Measurements from ENCODE around the gene FAM171A2. TPM values are rescaled to one million over a fixed set of nuclear protein-coding genes. Genes with fewer than 3 reads are reported as not detected.
"Not testable (repeated sequence)": the region's sequence is repeated elsewhere in the genome, so short reads cannot be mapped to it uniquely, and the experiment has no call there.

FAM171A2 gene
- total and polyA plus RNA-seq, 3 experiments from 2014 or later = 0.28 to 0.35 (median 0.33) TPM

DNA sequence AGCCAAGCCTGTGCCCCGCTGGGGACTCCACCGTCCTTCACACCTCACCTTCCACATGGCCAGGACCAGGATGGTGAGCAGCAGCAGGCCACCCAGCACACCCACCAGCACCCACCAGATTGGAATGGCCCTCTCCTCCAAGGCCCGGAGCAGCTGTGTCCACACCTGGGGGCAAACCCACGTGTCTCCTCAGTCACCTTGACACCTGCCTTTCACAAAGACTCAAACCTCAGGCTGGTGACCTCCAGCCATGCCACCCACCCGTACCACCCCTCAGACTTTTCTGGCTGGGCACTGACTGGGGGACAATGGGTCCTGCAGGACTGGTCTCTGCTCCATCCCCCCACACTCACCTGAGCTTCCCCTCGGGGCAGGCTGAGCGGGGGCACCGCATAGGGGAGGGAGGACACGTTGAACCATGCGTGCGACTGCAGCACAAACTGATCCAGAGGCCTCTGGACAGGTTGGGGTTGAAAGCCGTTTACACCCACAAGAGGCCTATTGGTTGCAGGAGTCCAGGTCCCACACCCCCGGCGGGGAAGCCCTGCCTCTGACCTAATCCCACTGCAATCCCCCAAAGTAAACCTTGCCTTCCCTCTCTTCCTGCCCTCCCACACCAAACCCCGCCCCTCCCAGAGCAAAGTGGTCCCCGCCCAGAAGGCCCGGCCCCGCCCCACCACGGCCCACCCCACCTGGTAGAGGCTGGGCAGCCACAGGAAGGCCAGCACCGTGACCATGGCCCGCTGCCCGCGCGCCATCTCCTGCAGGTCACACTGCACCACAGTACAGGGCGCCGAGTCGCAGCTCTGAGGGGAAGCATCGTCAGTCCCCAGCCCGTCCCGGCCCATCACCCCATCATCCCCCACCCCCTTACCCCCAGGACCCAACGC, 10.9 kb upstream of the FAM171A2 start:
- Histone ChIP-seq H3K27ac (ENCODE audit: low read depth, low read length) (no peak overlapping the region), H3K4me3 (ENCODE audit: low read length) (no peak overlapping the region), H3K4me1 (ENCODE audit: insufficient read depth, low read length) (no peaks in the 10 kb centered on the region), H3K27me3 (ENCODE audit: insufficient read depth, low read length, poor library complexity, severe bottlenecking) (no peaks in the 10 kb centered on the region), H3K9me3 (ENCODE audit: low read length) (no peaks in the 10 kb centered on the region), H3K36me3 (ENCODE audit: insufficient read depth, low read length) (no peaks in the 10 kb centered on the region)
- POLR2A ChIA-PET = no interaction called here
- H3K27ac Mint-ChIP-seq = no peak overlapping the region
- H3K4me3 Mint-ChIP-seq = no peak overlapping the region
- H3K4me1 Mint-ChIP-seq = peaks cover 3 to 8% (median 4%) of the 10 kb centered on the region in 3 donors
- no peaks in the 10 kb centered on the region for H3K9me3 Mint-ChIP-seq
- CTCF ChIA-PET = no interaction called here
- H3K36me3 Mint-ChIP-seq = no peaks in the 10 kb centered on the region
- H3K27me3 Mint-ChIP-seq = peaks cover 8 to 39% of the 10 kb centered on the region in 2 donors
- DNase-seq = no peak

DNA sequence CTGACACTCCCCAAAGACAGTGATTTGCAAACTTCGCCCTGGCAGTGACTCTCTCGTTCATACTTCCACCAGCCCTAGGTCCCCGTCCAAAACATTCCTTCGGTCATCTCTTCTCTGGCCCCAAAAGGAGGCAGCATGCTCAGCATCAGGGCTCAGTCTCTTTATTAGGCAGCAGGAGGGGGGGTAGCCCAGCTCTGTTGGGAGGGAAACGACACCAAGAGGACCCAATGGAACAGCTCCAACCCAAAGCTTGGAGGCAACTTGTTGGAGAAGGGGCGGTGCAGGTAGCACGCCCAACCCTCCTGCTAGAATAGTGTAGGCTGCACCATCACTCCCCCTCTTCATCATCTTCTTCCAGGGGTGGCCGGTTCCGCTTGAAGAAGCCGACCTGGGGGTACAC, 8.4 kb upstream of the FAM171A2 start:
- Histone ChIP-seq H3K4me1 (ENCODE audit: insufficient read depth, low read length) (no peaks in the 10 kb centered on the region), H3K9me3 (ENCODE audit: low read length) (no peaks in the 10 kb centered on the region), H3K36me3 (ENCODE audit: insufficient read depth, low read length) (no peaks in the 10 kb centered on the region), H3K4me3 (ENCODE audit: low read length) (no peak overlapping the region), H3K27me3 (ENCODE audit: insufficient read depth, low read length, poor library complexity, severe bottlenecking) (no peaks in the 10 kb centered on the region), H3K27ac (ENCODE audit: low read depth, low read length) (no peak overlapping the region)
- POLR2A ChIA-PET = no interaction called here
- Mint-ChIP-seq H3K4me1 (peaks cover 6 to 12% (median 7%) of the 10 kb centered on the region in 3 donors), H3K27ac (no peak overlapping the region), H3K4me3 (no peak overlapping the region), H3K9me3 (no peaks in the 10 kb centered on the region), H3K27me3 (peaks cover 12 to 46% of the 10 kb centered on the region in 2 donors), H3K36me3 (no peaks in the 10 kb centered on the region)
- DNase-seq = no peak
- CTCF ChIA-PET = interaction anchor here (0.5 to 2.0 kb wide), 3 partner anchors 10 to 27 kb away, joined by 3 to 6 read pairs (median 4); partner anchors contain the start of gene GRN

DNA sequence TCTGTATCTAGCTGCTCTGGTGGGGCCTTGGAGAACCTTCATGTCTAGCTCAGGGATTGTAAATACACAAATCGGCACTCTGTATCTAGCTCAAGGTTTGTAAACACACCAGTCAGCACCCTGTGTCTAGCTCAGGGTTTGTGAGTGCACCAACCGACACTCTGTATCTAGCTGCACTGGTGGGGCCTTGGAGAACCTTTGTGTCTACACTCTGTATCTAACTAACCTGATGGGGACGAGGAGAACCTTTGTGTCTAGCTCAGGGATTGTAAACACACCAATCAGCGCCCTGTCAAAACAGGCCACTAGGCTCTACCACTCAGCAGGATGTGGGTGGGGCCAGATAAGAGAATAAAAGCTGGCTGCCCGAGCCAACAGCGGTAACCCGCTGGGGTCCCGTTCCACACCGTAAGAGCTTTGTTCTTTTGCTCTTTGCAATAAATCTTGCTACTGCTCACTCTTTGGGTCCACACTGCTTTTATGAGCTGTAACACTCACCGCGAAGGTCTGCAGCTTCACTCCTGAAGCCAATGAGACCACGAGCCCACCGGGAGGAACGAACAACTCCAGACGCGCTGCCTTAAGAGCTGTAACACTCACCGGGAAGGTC, 5.9 kb upstream of the FAM171A2 start:
- POLR2A ChIA-PET; H3K36me3 ChIP-seq (ENCODE audit: insufficient read depth, low read length); H3K4me1 Mint-ChIP-seq; H3K27ac Mint-ChIP-seq; H3K27ac ChIP-seq (ENCODE audit: low read depth, low read length); H3K9me3 Mint-ChIP-seq; H3K27me3 ChIP-seq (ENCODE audit: insufficient read depth, low read length, poor library complexity, severe bottlenecking); H3K9me3 ChIP-seq (ENCODE audit: low read length); DNase-seq; H3K36me3 Mint-ChIP-seq; H3K4me1 ChIP-seq (ENCODE audit: insufficient read depth, low read length); H3K4me3 ChIP-seq (ENCODE audit: low read length): not testable (repeated sequence)
- CTCF ChIA-PET = interaction anchor here (0.9 to 1.3 kb wide), 4 partner anchors 24 to 766 kb away, joined by 3 to 4 read pairs (median 3); partner anchors contain the start of genes ACBD4 and GRN
- peaks cover 18 to 57% of the 10 kb centered on the region in 2 donors for H3K27me3 Mint-ChIP-seq
- H3K4me3 Mint-ChIP-seq = peak overlapping the region in 6 of 7 donors; percentile 45 to 80 (median 69)

DNA sequence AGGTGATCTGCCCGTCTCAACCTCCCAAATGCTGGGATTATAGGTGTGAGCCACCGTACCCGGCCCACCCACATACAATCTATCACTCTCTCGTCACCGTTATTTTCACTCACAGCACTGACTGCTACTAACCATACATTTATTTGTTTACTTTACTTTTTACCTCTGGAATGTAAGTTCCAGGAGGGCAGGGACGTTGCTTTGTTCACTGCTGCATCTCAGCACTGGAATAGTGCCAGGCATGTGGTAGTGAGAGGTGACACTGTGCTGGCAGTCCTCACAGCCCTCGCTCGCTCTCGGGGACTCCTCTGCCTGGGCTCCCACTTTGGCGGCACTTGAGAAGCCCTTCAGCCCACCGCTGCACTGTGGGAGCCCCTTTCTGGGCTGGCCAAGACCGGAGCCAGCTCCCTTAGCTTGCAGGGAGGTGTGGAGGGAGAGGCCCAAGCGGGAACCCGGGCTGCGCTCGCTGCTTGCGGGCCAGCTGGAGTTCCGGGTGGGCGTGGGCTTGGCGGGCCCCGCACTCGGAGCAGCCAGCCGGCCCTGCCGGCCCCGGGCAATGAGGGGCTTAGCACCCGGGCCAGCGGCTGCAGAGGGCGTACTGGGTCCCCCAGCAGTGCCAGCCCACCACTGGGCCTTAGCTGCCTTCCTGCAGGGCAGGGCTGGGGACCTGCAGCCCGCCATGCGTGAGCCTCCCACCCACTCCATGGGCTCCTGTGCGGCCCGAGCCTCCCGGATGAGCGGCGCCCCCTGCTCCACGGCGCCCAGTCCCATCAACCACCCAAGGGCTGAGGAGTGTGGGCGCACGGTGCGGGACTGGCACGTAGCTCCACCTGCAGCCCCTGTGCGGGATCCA, 5.0 kb upstream of the FAM171A2 start:
- H3K9me3 ChIP-seq (ENCODE audit: low read length); H3K9me3 Mint-ChIP-seq; H3K4me1 ChIP-seq (ENCODE audit: insufficient read depth, low read length); H3K36me3 ChIP-seq (ENCODE audit: insufficient read depth, low read length); H3K4me3 Mint-ChIP-seq; POLR2A ChIA-PET; H3K36me3 Mint-ChIP-seq; H3K4me3 ChIP-seq (ENCODE audit: low read length); H3K27ac ChIP-seq (ENCODE audit: low read depth, low read length); DNase-seq; H3K27ac Mint-ChIP-seq; H3K27me3 ChIP-seq (ENCODE audit: insufficient read depth, low read length, poor library complexity, severe bottlenecking): not testable (repeated sequence)
- H3K27me3 Mint-ChIP-seq = peaks cover 24 to 56% of the 10 kb centered on the region in 2 donors
- CTCF ChIA-PET = interaction anchor here (1.0 kb wide), 2 partner anchors 23 to 767 kb away, joined by 3 to 4 read pairs; partner anchors contain the start of genes ACBD4 and GRN
- H3K4me1 Mint-ChIP-seq = peaks cover 7 to 10% (median 8%) of the 10 kb centered on the region in 3 donors

DNA sequence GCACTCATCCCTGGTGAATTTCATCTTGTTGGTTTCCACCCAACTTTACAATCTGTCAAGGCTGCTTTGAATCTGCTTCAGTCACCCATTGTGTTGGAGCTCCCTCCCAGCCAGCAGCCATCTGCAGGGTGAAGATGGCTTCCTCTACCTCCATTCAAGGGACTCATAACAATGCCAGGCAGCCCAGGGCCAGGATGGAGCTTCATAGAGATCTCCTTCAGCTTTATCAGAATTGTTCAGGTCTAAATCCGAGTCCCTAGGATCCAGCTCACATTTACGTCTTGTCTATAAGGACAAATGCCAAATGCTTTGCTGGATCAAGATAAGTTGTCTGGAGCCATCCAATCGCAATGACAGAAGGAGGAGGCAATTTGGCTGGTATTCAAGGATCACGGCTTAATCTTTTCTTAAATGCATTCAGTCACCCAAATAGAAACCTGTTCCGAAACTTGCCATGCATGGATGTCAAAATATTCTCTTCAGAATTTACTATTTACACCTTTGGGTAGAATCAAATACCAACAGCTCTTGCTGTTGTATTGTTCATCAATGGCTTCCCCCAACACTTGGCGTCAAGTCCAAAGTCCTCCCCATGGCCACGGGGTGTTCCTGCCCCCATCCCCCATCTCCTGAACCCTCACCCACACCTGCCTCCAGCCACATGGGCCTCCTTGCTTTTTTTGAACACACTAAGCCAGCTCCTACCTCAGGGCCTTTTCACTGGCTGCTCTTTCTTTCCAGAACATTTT, 3.8 kb upstream of the FAM171A2 start:
- H3K27me3 ChIP-seq (ENCODE audit: insufficient read depth, low read length, poor library complexity, severe bottlenecking) = no peaks in the 10 kb centered on the region
- Mint-ChIP-seq H3K4me3 (peak overlapping the region in 1 of 7 donors; percentile 52), H3K27ac (no peak overlapping the region), H3K4me1 (peaks cover 7 to 10% (median 8%) of the 10 kb centered on the region in 3 donors), H3K27me3 (peaks cover 23 to 52% of the 10 kb centered on the region in 2 donors), H3K36me3 (no peaks in the 10 kb centered on the region), H3K9me3 (no peaks in the 10 kb centered on the region)
- no peak overlapping the region for H3K27ac ChIP-seq (ENCODE audit: low read depth, low read length)
- no peaks in the 10 kb centered on the region for H3K36me3 ChIP-seq (ENCODE audit: insufficient read depth, low read length)
- H3K4me1 ChIP-seq (ENCODE audit: insufficient read depth, low read length) = no peaks in the 10 kb centered on the region
- DNase-seq = no peak
- POLR2A ChIA-PET = no interaction called here
- no peaks in the 10 kb centered on the region for H3K9me3 ChIP-seq (ENCODE audit: low read length)
- no peak overlapping the region for H3K4me3 ChIP-seq (ENCODE audit: low read length)
- CTCF ChIA-PET = interaction anchor here (1.8 kb wide), 1 partner anchor 22 kb away, joined by 6 read pairs; the partner anchor contains the start of gene GRN

DNA sequence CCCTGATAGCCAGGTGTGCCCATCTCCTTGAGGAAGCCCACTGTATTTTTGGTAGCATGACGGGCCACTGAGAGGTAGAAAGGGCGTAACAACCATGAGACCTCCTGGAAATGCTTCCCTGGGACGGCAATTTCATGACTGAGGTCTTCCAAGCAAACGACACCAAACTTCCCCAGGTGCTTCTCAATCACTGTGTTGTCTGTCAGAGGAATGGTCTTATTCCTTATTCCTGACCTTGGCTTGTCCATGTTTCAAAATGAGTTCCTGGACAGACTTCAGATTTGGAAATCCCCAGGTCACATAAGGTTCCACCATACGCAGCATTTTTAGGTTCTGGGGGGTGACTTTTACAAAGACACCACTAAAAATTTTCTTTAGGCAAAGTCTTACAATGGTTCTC, 1.4 kb upstream of the FAM171A2 start:
- H3K9me3 ChIP-seq (ENCODE audit: low read length); H3K36me3 Mint-ChIP-seq; H3K4me1 ChIP-seq (ENCODE audit: insufficient read depth, low read length); H3K27ac ChIP-seq (ENCODE audit: low read depth, low read length); DNase-seq; H3K9me3 Mint-ChIP-seq; H3K27ac Mint-ChIP-seq; H3K27me3 ChIP-seq (ENCODE audit: insufficient read depth, low read length, poor library complexity, severe bottlenecking); H3K4me3 ChIP-seq (ENCODE audit: low read length); POLR2A ChIA-PET; H3K36me3 ChIP-seq (ENCODE audit: insufficient read depth, low read length): not testable (repeated sequence)
- Mint-ChIP-seq H3K27me3 (peaks cover 32 to 54% of the 10 kb centered on the region in 2 donors), H3K4me1 (peaks cover 7 to 10% (median 8%) of the 10 kb centered on the region in 3 donors), H3K4me3 (peak overlapping the region in 4 of 7 donors; percentile 33 to 79 (median 56))
- CTCF ChIA-PET = interaction anchor here (0.7 to 1.1 kb wide), 2 partner anchors 34 to 229 kb away, joined by 3 read pairs; no protein-coding TSS in a partner anchor

DNA sequence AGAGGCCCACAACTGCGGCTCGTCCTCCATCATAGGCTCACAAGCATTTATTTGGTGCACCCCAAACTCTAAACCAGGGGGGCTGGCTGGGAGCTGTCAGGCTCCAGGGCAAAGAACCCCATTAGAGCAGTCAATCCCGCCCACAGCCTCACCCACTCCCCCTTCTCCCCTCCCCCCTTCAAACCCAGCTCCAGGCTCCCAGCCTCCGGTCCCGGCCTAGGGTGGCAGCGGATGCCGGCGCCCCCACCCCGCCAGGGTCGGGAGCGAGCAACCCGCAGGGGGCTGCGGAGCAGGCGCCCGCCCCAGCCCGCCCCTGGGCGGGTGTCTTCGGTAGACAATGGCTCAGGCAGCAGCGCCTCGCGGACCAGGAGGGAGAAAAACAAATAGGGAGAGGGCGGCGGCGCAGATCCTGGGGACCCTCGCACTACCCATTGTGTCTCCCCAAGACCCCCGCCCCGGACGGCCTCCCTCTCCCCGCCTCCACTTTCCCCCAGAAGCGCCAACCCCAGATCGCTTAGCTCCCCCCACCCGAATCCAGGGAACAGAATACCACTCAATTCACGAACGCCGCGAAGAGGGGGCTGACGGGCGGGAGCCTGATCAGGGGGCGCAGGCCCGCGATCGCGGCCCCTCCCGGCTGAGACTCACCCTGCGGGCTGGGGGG, 572 bp downstream of the FAM171A2 start:
- Mint-ChIP-seq H3K9me3 (no peaks in the 10 kb centered on the region), H3K4me1 (peaks cover 0 to 7% (median 3%) of the 10 kb centered on the region in 3 donors), H3K4me3 (peak overlapping the region; percentile 20 to 87 (median 74)), H3K36me3 (no peaks in the 10 kb centered on the region), H3K27ac (peak overlapping the region in 1 of 8 donors; percentile 78), H3K27me3 (peaks cover 26 to 42% of the 10 kb centered on the region in 2 donors)
- ChIA-PET POLR2A (interaction anchor here (0.5 to 1.7 kb wide), 2 partner anchors 9 to 68 kb away, joined by 3 to 15 read pairs; no protein-coding TSS in a partner anchor), CTCF (interaction anchor here (0.6 to 5.6 kb wide), 13 partner anchors 9 to 1046 kb away, joined by 3 to 31 read pairs (median 4); partner anchors contain the start of genes GRN and ITGA2B)
- Histone ChIP-seq H3K4me3 (ENCODE audit: low read length) (peak overlapping the region; percentile 53), H3K9me3 (ENCODE audit: low read length) (no peaks in the 10 kb centered on the region), H3K4me1 (ENCODE audit: insufficient read depth, low read length) (no peaks in the 10 kb centered on the region), H3K27me3 (ENCODE audit: insufficient read depth, low read length, poor library complexity, severe bottlenecking) (no peaks in the 10 kb centered on the region), H3K36me3 (ENCODE audit: insufficient read depth, low read length) (no peaks in the 10 kb centered on the region), H3K27ac (ENCODE audit: low read depth, low read length) (peak overlapping the region; percentile 43)
- DNase-seq = no peak
